ENCODE measurements around the gene FOXK1.

Gene FOXK1

GRCh38 chr7:4698707-4699275 lies 16.7 kb downstream of the FOXK1 start:
- no peak for DNase-seq (ENCODE audit: low spot score)

GRCh38 chr7:4699841-4700240 lies 17.7 kb downstream of the FOXK1 start:
- no peak for DNase-seq (ENCODE audit: low spot score)

- DNase-seq (ENCODE audit: low spot score): no peak
Observed at GRCh38 chr7:4700577-4701235, 18.6 kb downstream of the FOXK1 start.

GRCh38 chr7:4702961-4703512 lies 20.9 kb downstream of the FOXK1 start:
- peak; percentile 28 for DNase-seq (ENCODE audit: low spot score)

- no peak for DNase-seq (ENCODE audit: low spot score)
Observed at GRCh38 chr7:4703532-4703931, 21.4 kb downstream of the FOXK1 start.

- DNase-seq (ENCODE audit: low spot score): no peak
Observed at GRCh38 chr7:4706384-4707216, 24.5 kb downstream of the FOXK1 start.

GRCh38 chr7:4707217-4707741 lies 25.2 kb downstream of the FOXK1 start:
- no peak for DNase-seq (ENCODE audit: low spot score)

- DNase-seq (ENCODE audit: low spot score): no peak
Observed at GRCh38 chr7:4707980-4708411, 25.9 kb downstream of the FOXK1 start.

- no peak for DNase-seq (ENCODE audit: low spot score)
Observed at GRCh38 chr7:4709187-4709586, 27.1 kb downstream of the FOXK1 start.

- no peak for DNase-seq (ENCODE audit: low spot score)
Observed at GRCh38 chr7:4711093-4711492, 29.0 kb downstream of the FOXK1 start.

GRCh38 chr7:4711634-4712033 lies 29.5 kb downstream of the FOXK1 start:
- no peak for DNase-seq (ENCODE audit: low spot score)

GRCh38 chr7:4712281-4713182 lies 30.4 kb downstream of the FOXK1 start:
- peak; percentile 73 for DNase-seq (ENCODE audit: low spot score)

- DNase-seq (ENCODE audit: low spot score): peak; percentile 82
Observed at GRCh38 chr7:4713183-4713784, 31.2 kb downstream of the FOXK1 start.

- DNase-seq (ENCODE audit: low spot score): no peak
Observed at GRCh38 chr7:4714161-4714700, 32.1 kb downstream of the FOXK1 start.

GRCh38 chr7:4714767-4715409 lies 32.8 kb downstream of the FOXK1 start:
- DNase-seq (ENCODE audit: low spot score): no peak

- peak; percentile 83 for DNase-seq (ENCODE audit: low spot score)
Observed at GRCh38 chr7:4715410-4715776, 33.3 kb downstream of the FOXK1 start.

GRCh38 chr7:4716946-4717795 lies 35.1 kb downstream of the FOXK1 start:
- no peak for DNase-seq (ENCODE audit: low spot score)

GRCh38 chr7:4718075-4718474 lies 36.0 kb downstream of the FOXK1 start:
- DNase-seq (ENCODE audit: low spot score): no peak

GRCh38 chr7:4720225-4720624 lies 38.1 kb downstream of the FOXK1 start:
- no peak for DNase-seq (ENCODE audit: low spot score)

Measured in AG20443 (cell line).